Posterior vena cava (tissue), 2 donors: ENCODE measurements around the gene DCP2. TPM values are rescaled to one million over a fixed set of nuclear protein-coding genes. Genes with fewer than 3 reads are reported as not detected.
"Not testable (repeated sequence)": the region's sequence is repeated elsewhere in the genome, so short reads cannot be mapped to it uniquely, and the experiment has no call there.

Experiments
- DNase-seq: peaks from one replicate; pipeline ENCODE4 v3.0.0-alpha.2; 2020; ENCODE audit warnings: low spot score
- intact Hi-C, 2 donors: fragments of 100-400 bp; cut with DNase I; formaldehyde crosslinking; loops; one replicate each; pipeline versions ENCODE4 v1.14.1 to v1.14.2; 2022 to 2023
- total RNA-seq, 2 donors: library from RNA; stranded (reverse); fragmentation: NEBNext Ultra II Directional; extraction: Animal tissue kit (Norgen Biotek cat#: 25700); gene quantifications; one replicate each; pipeline ENCODE4 v1.2.1, GENCODE V29; 2021
- donor health status: DM: yes; HTN: yes; CAD: no.
- donor health status: DM: yes; HTN: yes; CAD: no.

DCP2 gene
- total RNA-seq, 2 donors from 2014 or later, result 31.7 to 32.2 TPM

GRCh38 chr5:112960863-112961504, 15.6 kb upstream of the DCP2 start:
- DNase-seq, result no peak
- intact Hi-C loops, result no loop called here

GRCh38 chr5:112963374-112963733, 13.2 kb upstream of the DCP2 start:
- DNase-seq, intact Hi-C loops: not testable (repeated sequence)

DNA sequence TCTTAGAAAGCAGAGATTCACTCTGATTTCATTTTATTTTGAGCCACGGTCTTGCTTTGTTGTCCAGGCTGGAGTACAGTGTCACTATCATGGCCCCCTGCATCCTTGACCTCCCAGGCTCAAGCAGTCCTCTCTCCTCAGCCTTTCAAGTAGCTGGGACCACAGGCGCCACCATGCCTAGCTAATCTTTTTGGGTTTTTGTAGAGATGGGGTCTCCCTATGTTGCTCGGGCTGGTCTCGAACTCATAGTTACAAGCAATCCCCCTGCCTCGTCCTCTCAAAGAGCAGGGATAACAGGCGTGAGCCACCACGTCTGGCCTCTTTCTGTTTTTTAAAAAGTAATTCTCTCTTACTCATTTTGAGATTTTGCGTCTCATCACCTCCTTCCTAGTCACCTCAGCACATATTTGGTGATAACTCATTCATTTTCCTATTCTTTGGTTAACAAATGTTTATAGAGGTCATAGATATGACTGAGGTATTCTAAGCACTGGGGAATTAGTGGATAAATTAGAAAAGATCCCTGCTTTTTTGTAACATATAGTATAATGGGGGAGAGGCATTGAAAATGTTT, 10.8 kb upstream of the DCP2 start:
- intact Hi-C loops, result no loop called here
- no peak for DNase-seq

DNA sequence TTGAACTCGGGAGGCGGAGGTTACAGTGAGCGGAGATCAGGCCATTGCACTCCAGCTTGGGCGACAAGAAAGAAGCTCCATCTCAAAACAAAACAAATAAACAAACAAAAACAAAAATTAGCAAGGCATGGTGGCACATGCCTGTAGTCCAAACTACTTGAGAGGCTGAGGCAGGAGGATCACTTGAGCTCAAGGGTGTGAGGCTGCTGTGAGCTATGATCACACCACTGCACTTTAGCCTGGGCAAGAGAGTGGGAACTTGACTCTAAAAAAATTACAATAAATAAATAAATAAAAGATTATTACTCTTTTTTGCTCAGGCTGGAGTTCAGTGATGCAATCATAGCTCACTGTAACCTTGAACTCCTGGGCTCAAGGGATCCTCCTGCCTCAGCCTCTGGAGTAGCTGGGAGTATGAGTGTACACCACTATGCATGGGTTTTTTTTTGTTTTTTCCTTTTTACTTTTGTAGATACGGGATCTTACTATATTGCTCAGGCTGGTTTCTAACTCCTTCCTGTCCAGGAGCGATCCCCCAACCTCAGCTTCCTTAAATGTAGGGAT, 9.0 kb upstream of the DCP2 start:
- DNase-seq, result no peak
- intact Hi-C loops, result loop anchor here in 1 of 2 donors (1.0 kb wide), 1 partner anchor 36 kb away; no protein-coding TSS in a partner anchor

DNA sequence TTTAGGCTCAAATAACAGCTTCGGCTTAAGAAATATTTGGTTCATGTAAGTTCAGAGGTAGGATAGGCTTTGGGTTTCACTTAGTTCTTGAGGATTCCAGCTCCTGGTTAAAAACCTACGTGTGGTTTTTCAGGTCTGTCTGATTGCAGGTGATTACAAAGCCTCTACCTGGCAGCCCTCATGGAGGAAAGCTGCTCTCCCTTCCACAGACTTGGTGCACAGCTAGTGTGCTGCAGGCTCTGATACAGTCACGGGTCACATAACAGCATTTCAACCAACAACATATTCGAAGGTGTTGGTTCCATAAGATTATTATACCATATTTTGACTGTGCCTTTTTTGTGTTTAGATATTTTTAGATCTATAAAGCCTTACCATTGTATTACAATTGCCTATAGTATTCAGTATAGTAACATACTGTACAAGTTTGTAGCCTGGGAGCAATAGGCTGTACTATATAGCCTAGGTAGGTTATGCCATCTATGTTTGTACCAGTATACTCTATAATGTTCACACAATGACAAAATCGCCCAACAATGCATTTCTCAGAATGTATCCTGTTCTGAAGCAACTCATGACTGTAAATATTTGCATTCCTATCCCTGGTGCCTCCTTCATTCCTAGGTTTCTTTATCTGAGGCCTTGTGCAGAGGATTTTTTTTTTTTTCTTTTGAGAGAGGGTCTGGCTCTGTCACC, 8.0 kb upstream of the DCP2 start:
- intact Hi-C loops, result no loop called here
- no peak for DNase-seq

DNA sequence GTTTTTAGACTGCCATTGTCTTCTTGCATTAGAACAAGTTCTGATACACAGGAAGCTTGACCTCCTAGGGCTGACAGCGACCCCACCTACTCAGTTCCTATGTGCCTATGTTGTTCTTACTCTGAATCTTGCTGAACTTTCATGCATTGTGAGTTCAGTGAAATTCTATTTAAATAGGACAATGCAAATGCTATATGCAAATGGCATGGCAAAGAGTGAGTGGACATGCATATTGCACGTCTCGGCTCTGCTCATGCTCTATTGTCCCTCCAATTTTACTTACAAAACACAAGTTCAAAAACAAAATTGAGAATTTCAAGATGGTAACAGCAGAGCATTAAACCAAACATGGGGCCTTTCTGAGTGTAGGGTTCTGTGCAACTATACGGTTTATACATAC, 5.3 kb upstream of the DCP2 start:
- intact Hi-C loops, result no loop called here
- no peak for DNase-seq

GRCh38 chr5:112973036-112973435, 3.6 kb upstream of the DCP2 start:
- intact Hi-C loops, result no loop called here

GRCh38 chr5:112973904-112974303, 2.7 kb upstream of the DCP2 start:
- intact Hi-C loops, result no loop called here

More at GRCh38 chr5:112973036-112973435, 3.6 kb upstream of the DCP2 start:
- DNase-seq, result no peak

GRCh38 chr5:112974901-112975300, 1.7 kb upstream of the DCP2 start:
- DNase-seq, result no peak
- intact Hi-C loops, result no loop called here

More at GRCh38 chr5:112973904-112974303, 2.7 kb upstream of the DCP2 start:
- no peak for DNase-seq

DNA sequence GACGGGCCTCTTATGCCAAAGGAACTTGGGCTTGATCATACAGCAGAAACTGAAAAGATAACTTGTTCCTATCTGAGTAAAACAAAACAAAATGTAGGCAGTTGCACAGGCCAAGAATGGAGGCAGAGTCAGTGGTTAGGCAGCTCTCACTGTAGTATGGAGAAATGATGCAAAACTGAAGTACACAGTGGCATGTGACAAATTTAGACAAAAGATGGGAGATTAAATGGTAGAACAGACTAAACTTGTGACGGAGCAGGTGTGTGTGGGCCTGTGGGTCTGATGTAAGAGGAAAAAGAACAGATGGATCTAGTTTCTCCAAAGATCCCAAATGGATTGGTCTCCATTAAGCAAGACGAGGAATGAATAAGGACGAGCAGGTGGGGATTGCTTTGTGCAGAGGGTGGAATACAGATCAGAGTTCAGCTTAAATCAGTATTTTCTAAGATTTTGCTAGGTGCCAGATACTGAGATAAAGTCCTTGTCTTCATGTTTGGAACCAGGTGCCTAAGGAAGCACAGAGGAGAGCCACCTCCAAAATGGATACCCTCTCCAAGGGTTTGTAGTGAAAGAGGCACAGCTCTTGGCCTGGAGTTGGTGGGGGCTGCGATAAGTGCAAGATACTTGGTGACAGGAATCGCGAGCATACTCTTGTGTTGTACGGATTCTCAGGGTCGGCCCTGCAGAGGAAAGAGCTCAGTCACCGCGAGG, 722 bp upstream of the DCP2 start:
- DNase-seq, result no peak
- intact Hi-C loops, result no loop called here

- no peak for DNase-seq
- intact Hi-C loops, result no loop called here
These were observed 853 bp downstream of the DCP2 start for GRCh38 chr5:112977440-112977861.

DNA sequence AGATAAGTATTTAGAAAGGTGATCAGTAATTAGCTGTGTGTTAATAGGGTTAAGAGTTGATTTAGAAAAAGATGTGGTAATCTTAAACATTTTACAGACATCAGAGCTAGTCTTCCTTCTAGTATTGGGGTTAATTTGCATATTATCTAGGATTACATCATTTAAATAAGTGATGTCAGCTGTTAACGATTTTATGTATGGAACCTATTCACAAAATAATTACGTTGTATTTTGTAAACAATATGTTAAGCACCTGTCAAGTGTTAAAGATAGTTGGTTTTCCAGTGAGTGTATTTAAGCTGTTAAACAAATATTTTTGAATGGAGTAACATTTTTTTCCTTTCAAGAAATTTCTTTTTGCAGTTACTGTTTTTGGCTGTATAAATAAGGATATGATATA, 2.2 kb downstream of the DCP2 start:
- intact Hi-C loops, result no loop called here
- DNase-seq, result no peak

DNA sequence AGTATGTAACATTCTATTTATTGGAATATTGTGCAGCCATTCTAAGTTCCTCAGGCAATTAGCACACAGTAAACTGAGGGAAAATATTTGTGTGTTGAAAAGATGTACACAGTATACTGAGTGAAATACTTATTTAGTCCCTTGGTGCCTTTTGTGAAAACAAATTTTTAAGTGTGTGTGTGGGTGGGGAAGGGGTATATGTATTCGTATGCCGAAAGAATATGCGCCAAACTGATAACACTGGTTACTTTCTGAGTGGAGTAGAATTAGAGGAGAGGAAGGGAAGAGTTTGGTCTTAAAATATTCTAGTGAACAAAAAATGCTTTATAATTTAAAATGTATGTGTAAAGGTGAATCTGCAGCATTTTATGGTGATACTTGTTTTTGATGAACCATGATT, 3.1 kb downstream of the DCP2 start:
- no peak for DNase-seq
- intact Hi-C loops, result no loop called here

DNA sequence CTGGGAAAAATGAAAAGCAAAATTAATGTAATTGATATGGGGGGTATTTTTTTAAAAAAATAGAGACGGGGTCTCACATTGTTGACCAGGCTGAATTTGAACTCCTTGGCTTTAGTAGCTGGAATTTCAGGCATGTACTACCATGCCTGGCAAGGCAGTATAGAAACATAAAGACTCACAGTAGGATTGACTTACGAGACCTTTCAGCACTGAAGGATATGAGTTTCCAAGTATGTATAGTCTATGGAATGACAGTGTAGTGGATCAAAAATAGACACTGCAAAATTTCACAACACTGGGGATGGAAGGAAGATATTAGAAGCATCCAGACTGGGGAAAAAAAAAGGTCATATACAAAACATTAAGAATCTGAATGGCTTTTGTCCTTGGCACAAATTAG, 6.8 kb downstream of the DCP2 start:
- DNase-seq, result no peak
- intact Hi-C loops, result no loop called here

GRCh38 chr5:112986224-112986623, 9.6 kb downstream of the DCP2 start:
- DNase-seq, result no peak
- intact Hi-C loops, result no loop called here

- DNase-seq, result peak; percentile 86
- intact Hi-C loops, result loop anchor here (10.0 kb wide), 1 partner anchor 339 kb away; no protein-coding TSS in a partner anchor
These were observed 19.4 kb downstream of the DCP2 start for GRCh38 chr5:112995764-112996618.

DNA sequence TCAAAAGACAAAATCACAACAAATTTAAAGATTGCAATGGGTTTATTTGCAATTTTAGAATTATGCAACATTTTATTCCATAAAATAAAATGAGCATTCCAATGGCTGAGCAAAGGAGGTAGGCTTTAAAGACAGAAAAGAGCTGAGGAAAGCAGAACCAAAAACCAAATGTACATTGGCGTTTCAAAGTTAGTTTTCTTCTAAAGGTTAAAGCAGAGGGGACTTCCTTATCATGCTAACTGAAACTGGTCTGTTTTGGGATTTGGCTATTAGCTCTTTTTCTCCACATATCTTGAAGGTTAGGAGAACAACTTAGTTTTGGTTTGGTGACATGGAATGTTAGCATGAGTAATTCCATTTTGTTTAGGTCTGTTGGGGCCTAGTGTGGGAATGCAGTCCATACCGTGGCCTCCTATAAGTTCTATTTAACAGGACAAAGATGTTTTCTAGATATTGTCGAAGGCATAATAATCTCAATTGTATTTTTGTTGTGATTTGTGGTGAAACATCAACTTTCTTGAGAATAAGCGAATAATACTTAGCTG, 20.3 kb downstream of the DCP2 start:
- intact Hi-C loops, result loop anchor here (10.0 kb wide), 1 partner anchor 338 kb away; no protein-coding TSS in a partner anchor
- DNase-seq, result no peak

GRCh38 chr5:112998296-112998695, 21.7 kb downstream of the DCP2 start:
- DNase-seq, result no peak
- intact Hi-C loops, result loop anchor here (10.0 kb wide), 1 partner anchor 337 kb away; no protein-coding TSS in a partner anchor
